Glutamatergic neuron (in vitro differentiated cells): ENCODE results near the gene KSR1. TPM values are rescaled to one million over a fixed set of nuclear protein-coding genes. Genes with fewer than 3 reads are reported as not detected.

Experiments used
- DNase-seq: peaks from one replicate; pipeline ENCODE4 v3.0.0; 2022
- H3K27ac Mint-ChIP-seq: one replicate; pipeline ENCODE4 v1.8.0; 2020; ENCODE audit warnings: mild to moderate bottlenecking, mixed read lengths, inconsistent platforms; ENCODE audit not compliant: unreplicated experiment
- H3K27me3 Mint-ChIP-seq: one replicate; pipeline ENCODE4 v1.8.0; 2020; ENCODE audit warnings: mild to moderate bottlenecking, moderate library complexity, mixed read lengths, inconsistent platforms; ENCODE audit not compliant: unreplicated experiment
- H3K36me3 Mint-ChIP-seq: one replicate; pipeline ENCODE4 v1.8.0; 2020; ENCODE audit warnings: mild to moderate bottlenecking, mixed read lengths, inconsistent platforms; ENCODE audit not compliant: unreplicated experiment
- H3K4me1 Mint-ChIP-seq: one replicate; pipeline ENCODE4 v1.8.0; 2020; ENCODE audit warnings: mild to moderate bottlenecking, low read depth, mixed read lengths, inconsistent platforms; ENCODE audit not compliant: unreplicated experiment
- H3K4me3 Mint-ChIP-seq: one replicate; pipeline ENCODE4 v1.8.0; 2020; ENCODE audit warnings: mild to moderate bottlenecking, mixed read lengths, inconsistent platforms; ENCODE audit not compliant: unreplicated experiment
- H3K9me3 Mint-ChIP-seq: one replicate; pipeline ENCODE4 v1.8.0; 2020; ENCODE audit warnings: mild to moderate bottlenecking, moderate library complexity, mixed read lengths, inconsistent platforms; ENCODE audit not compliant: unreplicated experiment
- CTCF ChIP-seq: fragments of 200-600 bp; sonication (generic); IDR thresholded peaks from one replicate; pipeline ENCODE4 v1.5.0; 2021; ENCODE audit not compliant: partially characterized antibody, unreplicated experiment
- total RNA-seq: library from RNA; stranded (reverse); fragmentation: NEBNext Ultra II Directional; extraction: Animal tissue kit (Norgen Biotek cat#: 25700); gene quantifications from one replicate; pipeline ENCODE4 v1.2.1, GENCODE V29; 2021; ENCODE audit not compliant: unreplicated experiment

Gene KSR1
- total RNA-seq, 1 donor from 2014 or later: 203 TPM

GRCh38 chr17:27607521-27608091, 151.4 kb downstream of the KSR1 start:
- H3K9me3 Mint-ChIP-seq: peaks cover 3% of the 10 kb centered on the region
- H3K4me3 Mint-ChIP-seq: no peak overlapping the region
- H3K36me3 Mint-ChIP-seq: peaks cover 6% of the 10 kb centered on the region
- H3K27ac Mint-ChIP-seq: no peak overlapping the region
- DNase-seq: no peak
- TF ChIP-seq CTCF: no peak
- peaks cover 14% of the 10 kb centered on the region for H3K4me1 Mint-ChIP-seq
- peaks cover 10% of the 10 kb centered on the region for H3K27me3 Mint-ChIP-seq

GRCh38 chr17:27608328-27609230, 152.3 kb downstream of the KSR1 start:
- DNase-seq: no peak
- Mint-ChIP-seq H3K36me3 (peaks cover 6% of the 10 kb centered on the region), H3K27ac (no peak overlapping the region), H3K27me3 (peaks cover 10% of the 10 kb centered on the region), H3K9me3 (peaks cover 3% of the 10 kb centered on the region), H3K4me1 (peaks cover 17% of the 10 kb centered on the region), H3K4me3 (no peak overlapping the region)
- TF ChIP-seq CTCF: no peak

GRCh38 chr17:27609611-27610303, 153.5 kb downstream of the KSR1 start:
- H3K9me3 Mint-ChIP-seq: peaks cover 7% of the 10 kb centered on the region
- peaks cover 13% of the 10 kb centered on the region for H3K27me3 Mint-ChIP-seq
- H3K27ac Mint-ChIP-seq: peak overlapping the region; percentile 43
- H3K36me3 Mint-ChIP-seq: peaks cover 6% of the 10 kb centered on the region
- peaks cover 21% of the 10 kb centered on the region for H3K4me1 Mint-ChIP-seq
- peak; percentile 58 for DNase-seq
- TF ChIP-seq CTCF: no peak
- H3K4me3 Mint-ChIP-seq: no peak overlapping the region

- peaks cover 6% of the 10 kb centered on the region for H3K36me3 Mint-ChIP-seq
- H3K27me3 Mint-ChIP-seq: peaks cover 13% of the 10 kb centered on the region
- DNase-seq: no peak
- H3K4me3 Mint-ChIP-seq: no peak overlapping the region
- TF ChIP-seq CTCF: no peak
- H3K4me1 Mint-ChIP-seq: peaks cover 27% of the 10 kb centered on the region
- peak overlapping the region; percentile 43 for H3K27ac Mint-ChIP-seq
- H3K9me3 Mint-ChIP-seq: peaks cover 8% of the 10 kb centered on the region
Observed at GRCh38 chr17:27610304-27610677, 154.0 kb downstream of the KSR1 start.
